H1 (cell line): Measurements from ENCODE around the gene TMPRSS9. TPM values are rescaled to one million over a fixed set of nuclear protein-coding genes. Genes with fewer than 3 reads are reported as not detected.

Source experiments
- CTCF ChIA-PET: fragments of 300-600 bp; sonication (Branson Sonifier 250); formaldehyde crosslinking; loops from one replicate; lab custom pipeline; 2021; ENCODE audit not compliant: partially characterized antibody; lab: Charles Lee
- POLR2A ChIA-PET: fragments of 300-600 bp; sonication (Branson Sonifier 250); formaldehyde crosslinking; loops from one replicate; lab custom pipeline; 2021; ENCODE audit warnings: inconsistent platforms; ENCODE audit not compliant: partially characterized antibody; lab: Charles Lee
- DNase-seq, 2 experiments: peaks; one replicate each; pipeline versions ENCODE4 v3.0.0 to v3.0.0-alpha.2; 2010 to 2022; ENCODE audit warnings: low spot score in 2 of 2, low read depth in 1 of 2, mixed read lengths in 1 of 2
- FAIRE-seq: peaks from 2 replicates; lab custom pipeline; 2011; peaks lifted over from hg19 to GRCh38; lab: Jason Lieb, UNC
- H2AFZ ChIP-seq: 2 replicates; pipeline ENCODE4 v1.8.1; 2012; ENCODE audit warnings: low read length, inconsistent platforms
- H2AK5ac ChIP-seq: 2 replicates; pipeline ENCODE4 v1.6.1; 2013; ENCODE audit warnings: low read depth, low read length
- H2BK120ac ChIP-seq: replicated peaks from 2 replicates; pipeline ENCODE3; 2013; ENCODE audit warnings: low read depth, low read length, inconsistent platforms
- H2BK12ac ChIP-seq: 2 replicates; pipeline ENCODE4 v1.6.1; 2013; ENCODE audit warnings: low read depth, low read length
- H2BK15ac ChIP-seq: 2 replicates; pipeline ENCODE4 v1.6.1; 2013; ENCODE audit warnings: low read length
- H2BK20ac ChIP-seq: 2 replicates; pipeline ENCODE4 v1.6.1; 2013; ENCODE audit warnings: low read length
- H2BK5ac ChIP-seq: 2 replicates; pipeline ENCODE4 v1.6.1; 2013; ENCODE audit warnings: low read depth, low read length
- H3K14ac ChIP-seq: 2 replicates; pipeline ENCODE4 v1.6.1; 2013; ENCODE audit warnings: inconsistent platforms; ENCODE audit not compliant: insufficient read length
- H3K18ac ChIP-seq: 2 replicates; pipeline ENCODE4 v1.6.1; 2013; ENCODE audit warnings: low read length; ENCODE audit errors: extremely low read depth
- H3K23ac ChIP-seq: 2 replicates; pipeline ENCODE4 v1.6.1; 2013; ENCODE audit warnings: inconsistent platforms; ENCODE audit not compliant: insufficient read length
- H3K23me2 ChIP-seq: 2 replicates; pipeline ENCODE4 v1.6.1; 2013; ENCODE audit warnings: low read depth, low read length
- H3K27ac ChIP-seq: 2 replicates; pipeline ENCODE4 v1.6.1; 2011; ENCODE audit warnings: low read depth, low read length, inconsistent platforms
- H3K27me3 ChIP-seq, 4 experiments: replicated peaks in 1 of 4; 1 replicate in 1 of 4; 2 replicates in 3 of 4; pipeline versions ENCODE4 v1.6.1 to v1.8.1; 2011 to 2013; ENCODE audit warnings: low read length in 3 of 4, mild to moderate bottlenecking in 3 of 4, inconsistent platforms in 2 of 4, mixed read lengths in 2 of 4, moderate library complexity in 1 of 4; ENCODE audit not compliant: control insufficient read depth in 3 of 4, insufficient read depth in 3 of 4; ENCODE audit errors: extremely low read depth in 1 of 4
- H3K36me3 ChIP-seq, 4 experiments: 2 replicates each; pipeline versions ENCODE4 v1.6.1 to v1.8.1; 2011 to 2013; ENCODE audit warnings: mild to moderate bottlenecking in 4 of 4, low read length in 3 of 4, moderate library complexity in 2 of 4, control low read depth in 1 of 4, inconsistent platforms in 1 of 4; ENCODE audit not compliant: insufficient read depth in 4 of 4, control insufficient read depth in 2 of 4
- H3K4ac ChIP-seq: replicated peaks from 2 replicates; pipeline ENCODE3; 2013; ENCODE audit warnings: low read length, low read depth, mixed read lengths, inconsistent platforms; ENCODE audit not compliant: insufficient read length
- H3K4me1 ChIP-seq, 4 experiments: replicated peaks in 1 of 4; 1 replicate in 1 of 4; 2 replicates in 3 of 4; pipeline versions ENCODE4 v1.6.1 to v1.8.1; 2011 to 2013; ENCODE audit warnings: low read length in 3 of 4, inconsistent platforms in 2 of 4, mixed read lengths in 1 of 4; ENCODE audit not compliant: insufficient read depth in 4 of 4, control insufficient read depth in 3 of 4
- H3K4me2 ChIP-seq, 2 experiments: 2 replicates each; pipeline versions ENCODE4 v1.6.1 to v1.8.1; 2011 to 2013; ENCODE audit warnings: low read depth in 2 of 2, low read length in 2 of 2, control low read depth in 1 of 2, inconsistent platforms in 1 of 2, mild to moderate bottlenecking in 1 of 2; ENCODE audit not compliant: insufficient read depth in 1 of 2
- H3K4me3 ChIP-seq, 4 experiments: fragments of 200-600, 300-600 bp in 1 of 4; sonication (generic), shearing (Covaris generic), sonication (Bioruptor Twin) in 1 of 4; 2 replicates each; pipeline versions ENCODE4 v1.5.1 to v1.8.1; 2011 to 2016; ENCODE audit warnings: low read length in 4 of 4, low read depth in 3 of 4, control low read depth in 2 of 4, inconsistent platforms in 2 of 4, mild to moderate bottlenecking in 2 of 4, mixed read lengths in 1 of 4, moderate library complexity in 1 of 4; ENCODE audit not compliant: insufficient read depth in 2 of 4; ENCODE audit errors: extremely low read depth in 1 of 4
- H3K56ac ChIP-seq: replicated peaks from 2 replicates; pipeline ENCODE3; 2013; ENCODE audit warnings: low read depth, mild to moderate bottlenecking, mixed read lengths, low read length, inconsistent platforms; ENCODE audit not compliant: insufficient read length
- H3K79me1 ChIP-seq: 2 replicates; pipeline ENCODE4 v1.6.1; 2013; ENCODE audit warnings: low read depth, low read length, control low read depth
- H3K79me2 ChIP-seq, 2 experiments: 2 replicates each; pipeline versions ENCODE4 v1.6.1 to v1.8.1; 2012 to 2013; ENCODE audit warnings: low read length in 2 of 2, mild to moderate bottlenecking in 2 of 2, inconsistent platforms in 1 of 2; ENCODE audit not compliant: insufficient read depth in 2 of 2, control insufficient read depth in 1 of 2
- H3K9ac ChIP-seq, 4 experiments: replicated peaks in 1 of 4; 1 replicate in 1 of 4; 2 replicates in 3 of 4; pipeline versions ENCODE4 v1.6.1 to v1.8.1; 2011 to 2013; ENCODE audit warnings: low read depth in 3 of 4, low read length in 3 of 4, control low read depth in 2 of 4, mild to moderate bottlenecking in 2 of 4, moderate library complexity in 2 of 4, inconsistent platforms in 1 of 4; ENCODE audit errors: extremely low read depth in 1 of 4
- H3K9me3 ChIP-seq, 2 experiments: 2 replicates each; pipeline versions ENCODE4 v1.6.1 to v1.8.1; 2012 to 2013; ENCODE audit warnings: mild to moderate bottlenecking in 2 of 2, moderate library complexity in 2 of 2, control low read depth in 1 of 2, inconsistent platforms in 1 of 2, low read depth in 1 of 2, low read length in 1 of 2, mixed read lengths in 1 of 2; ENCODE audit not compliant: insufficient read depth in 2 of 2
- H4K20me1 ChIP-seq, 2 experiments: replicated peaks in 1 of 2; 2 replicates each; pipeline versions ENCODE3 to v1.8.1; 2011 to 2013; ENCODE audit warnings: inconsistent platforms in 2 of 2, low read length in 2 of 2, mild to moderate bottlenecking in 1 of 2; ENCODE audit not compliant: insufficient read depth in 2 of 2, control insufficient read depth in 1 of 2
- H4K5ac ChIP-seq: 2 replicates; pipeline ENCODE4 v1.6.1; 2013; ENCODE audit warnings: low read length, low read depth, mixed read lengths, inconsistent platforms; ENCODE audit not compliant: insufficient read length
- H4K8ac ChIP-seq: 2 replicates; pipeline ENCODE4 v1.8.0; 2013; ENCODE audit warnings: mild to moderate bottlenecking, moderate library complexity, low read length, inconsistent platforms; ENCODE audit not compliant: insufficient read depth; ENCODE audit errors: extremely low read depth
- H4K91ac ChIP-seq: replicated peaks from 2 replicates; pipeline ENCODE3; 2013; ENCODE audit warnings: low read length, mixed read lengths, inconsistent platforms; ENCODE audit not compliant: insufficient read length
- CEBPB ChIP-seq: IDR thresholded peaks from 2 replicates; pipeline ENCODE4 v1.6.1; 2012; ENCODE audit warnings: low read depth, low read length
- WGBS, 2 experiments: shearing (Covaris generic) in 1 of 2; methylation state at CpG; one replicate each; pipeline versions ENCODE4 v1.1.6 to v1.1.7; 2013 to 2015; ENCODE audit warnings: low lambda C conversion rate in 2 of 2, mixed read lengths in 2 of 2, inconsistent platforms in 1 of 2, low coverage in 1 of 2, missing lambda C conversion rate in 1 of 2; ENCODE audit not compliant: insufficient replicate concordance in 2 of 2, insufficient coverage in 1 of 2, insufficient read length in 1 of 2; ENCODE audit errors: extremely low coverage in 1 of 2, missing lambda C conversion rate in 1 of 2; 5-methylcytosine and 5-hydroxymethylcytosine counted together
- polyA plus RNA-seq, 7 experiments: library from polyadenylated mRNA; depleted of rRNA in 3 of 7; stranded (reverse) in 5 of 7; unstranded in 2 of 7; fragments of >200 nt in 5 of 7; fragments of 200-250 nt in 2 of 7; gene quantifications; 1 replicate in 5 of 7; 2 replicates in 1 of 7; 4 replicates in 1 of 7; pipeline versions ENCODE4 v1.2.1 to v1.2.3, GENCODE V29; 2011 to 2013; ENCODE audit warnings: missing spikeins in 2 of 7, mixed read lengths in 2 of 7
- total RNA-seq: library from RNA; stranded (reverse); fragmentation: NEBNext Ultra II Directional; extraction: Animal tissue kit (Norgen Biotek cat#: 25700); gene quantifications from 2 replicates; pipeline ENCODE4 v1.2.1, GENCODE V29; 2021
- TF ChIP-seq, protein P1 (sequence below), 3 experiments: IDR thresholded peaks; 1 replicate in 2 of 3; 2 replicates in 1 of 3; pipeline versions ENCODE4 v1.5.1 to v1.6.1; 2011; ENCODE audit warnings: low read length in 3 of 3, mild to moderate bottlenecking in 3 of 3, inconsistent platforms in 2 of 3, low read depth in 1 of 3, moderate library complexity in 1 of 3; ENCODE audit not compliant: insufficient read depth in 1 of 3; ENCODE audit errors: control extremely low read depth in 1 of 3
- TF ChIP-seq, protein P2 (sequence below): IDR thresholded peaks from 2 replicates; pipeline ENCODE4 v1.6.1; 2011; ENCODE audit warnings: low read length, improper control_type of control experiment

Gene TMPRSS9
- total and polyA plus RNA-seq, 2 of the 8 experiments (the other 6 are each of a cell fraction or from before 2014, with no cell fraction given) = 0.15 to 0.19 TPM

DNA sequence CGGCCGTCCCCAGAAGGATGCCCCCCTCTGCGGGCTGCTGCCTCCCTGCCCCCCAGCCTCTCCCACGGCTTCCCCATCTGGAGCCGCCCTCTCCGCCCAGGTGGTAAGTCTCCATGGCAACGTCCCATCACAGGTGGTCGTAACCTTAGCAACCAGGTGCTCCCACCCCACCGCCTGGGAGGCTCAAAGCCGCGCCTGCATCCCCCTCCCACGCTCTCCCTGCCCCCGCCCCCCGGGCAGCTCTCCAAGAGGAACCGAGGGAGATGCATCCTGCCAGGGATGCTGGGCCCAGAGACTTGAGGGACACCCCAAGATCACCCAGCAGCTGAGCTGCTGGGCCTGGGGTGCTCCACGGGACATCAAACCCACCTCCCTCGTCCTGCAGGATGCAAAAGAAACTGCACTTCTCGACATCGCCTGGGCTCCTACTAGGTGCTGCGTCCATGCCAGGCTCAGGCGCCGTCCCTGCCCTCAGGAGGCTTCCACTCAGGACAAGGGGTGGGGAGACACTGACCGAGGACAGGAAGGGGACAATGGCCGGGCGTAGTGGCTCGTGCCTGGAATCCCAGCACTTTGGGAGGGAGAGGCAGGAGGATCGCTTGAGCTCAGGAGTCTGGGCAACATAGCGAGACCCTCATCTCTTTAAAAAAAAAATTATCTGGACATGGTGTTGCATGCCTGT, 47.1 kb upstream of the TMPRSS9 start:
- no peak overlapping the region for H2BK120ac ChIP-seq
- H2AK5ac ChIP-seq = peak overlapping the region; percentile 93
- no peak overlapping the region for H3K14ac ChIP-seq
- H2BK20ac ChIP-seq = no peak overlapping the region; the same call in 1 of the 2 replicates
- H2BK15ac ChIP-seq = peak overlapping the region; percentile 25; the same call in 1 of the 2 replicates
- FAIRE-seq (no peak), DNase-seq (peak in 1 of 2 experiments; percentile 81)
- no peak overlapping the region for H3K9ac ChIP-seq
- no peak overlapping the region for H2BK12ac ChIP-seq
- H4K20me1 ChIP-seq = no peaks in the 10 kb centered on the region
- peaks cover 6 to 14% (median 12%) of the 10 kb centered on the region in 4 experiments for H3K27me3 ChIP-seq
- H3K4me1 ChIP-seq = peaks cover 0 to 8% (median under 1%) of the 10 kb centered on the region in 4 experiments; a peak in 4 of 7 replicates
- no peaks in the 10 kb centered on the region for H3K9me3 ChIP-seq
- no peak overlapping the region for H2BK5ac ChIP-seq
- peak overlapping the region in 1 of 4 experiments; percentile 42; a peak in 2 of 8 replicates for H3K4me3 ChIP-seq
- H4K5ac ChIP-seq = no peak overlapping the region
- H4K91ac ChIP-seq = no peak overlapping the region
- peaks cover 2% of the 10 kb centered on the region; the same call in 1 of the 2 replicates for H3K23me2 ChIP-seq
- no peak overlapping the region; the same call in 1 of the 2 replicates for H3K18ac ChIP-seq
- no peaks in the 10 kb centered on the region for H3K79me1 ChIP-seq
- H2AFZ ChIP-seq = no peak overlapping the region
- peak overlapping the region; percentile 5 to 60; a peak in 2 of 4 replicates for H3K4me2 ChIP-seq
- no peak overlapping the region for H3K56ac ChIP-seq
- H3K23ac ChIP-seq = no peak overlapping the region
- ChIA-PET CTCF (interaction anchor here (0.9 to 9.8 kb wide), 2 partner anchors 37 to 67 kb away, joined by 3 to 106 read pairs; no protein-coding TSS in a partner anchor), POLR2A (interaction anchor here (0.6 to 1.6 kb wide), 3 partner anchors 10 to 55 kb away, joined by 3 to 6 read pairs (median 3); no protein-coding TSS in a partner anchor)
- H3K27ac ChIP-seq = no peak overlapping the region
- WGBS, 2 experiments = 57% methylated on average over 21 of the region's 28 CpGs; no CpG with 5 or more reads in 1 of the 2 experiments
- no peak overlapping the region for H3K4ac ChIP-seq
- H3K79me2 ChIP-seq = no peaks in the 10 kb centered on the region
- H3K36me3 ChIP-seq = no peaks in the 10 kb centered on the region
- H4K8ac ChIP-seq = peak overlapping the region; percentile 46; the same call in 1 of the 2 replicates
- TF ChIP-seq CEBPB = no peak
- TF ChIP-seq, protein P1, sequence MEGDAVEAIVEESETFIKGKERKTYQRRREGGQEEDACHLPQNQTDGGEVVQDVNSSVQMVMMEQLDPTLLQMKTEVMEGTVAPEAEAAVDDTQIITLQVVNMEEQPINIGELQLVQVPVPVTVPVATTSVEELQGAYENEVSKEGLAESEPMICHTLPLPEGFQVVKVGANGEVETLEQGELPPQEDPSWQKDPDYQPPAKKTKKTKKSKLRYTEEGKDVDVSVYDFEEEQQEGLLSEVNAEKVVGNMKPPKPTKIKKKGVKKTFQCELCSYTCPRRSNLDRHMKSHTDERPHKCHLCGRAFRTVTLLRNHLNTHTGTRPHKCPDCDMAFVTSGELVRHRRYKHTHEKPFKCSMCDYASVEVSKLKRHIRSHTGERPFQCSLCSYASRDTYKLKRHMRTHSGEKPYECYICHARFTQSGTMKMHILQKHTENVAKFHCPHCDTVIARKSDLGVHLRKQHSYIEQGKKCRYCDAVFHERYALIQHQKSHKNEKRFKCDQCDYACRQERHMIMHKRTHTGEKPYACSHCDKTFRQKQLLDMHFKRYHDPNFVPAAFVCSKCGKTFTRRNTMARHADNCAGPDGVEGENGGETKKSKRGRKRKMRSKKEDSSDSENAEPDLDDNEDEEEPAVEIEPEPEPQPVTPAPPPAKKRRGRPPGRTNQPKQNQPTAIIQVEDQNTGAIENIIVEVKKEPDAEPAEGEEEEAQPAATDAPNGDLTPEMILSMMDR (IDR thresholded peaks at IDR 0.05; ENCODE audit: control extremely low read depth in 1 of 3, insufficient read depth in 1 of 3, low read depth in 1 of 3, low read length in 3 of 3) = peak in 1 of 3 experiments; percentile 6; a peak in 1 of 4 replicates
- TF ChIP-seq, protein P2, sequence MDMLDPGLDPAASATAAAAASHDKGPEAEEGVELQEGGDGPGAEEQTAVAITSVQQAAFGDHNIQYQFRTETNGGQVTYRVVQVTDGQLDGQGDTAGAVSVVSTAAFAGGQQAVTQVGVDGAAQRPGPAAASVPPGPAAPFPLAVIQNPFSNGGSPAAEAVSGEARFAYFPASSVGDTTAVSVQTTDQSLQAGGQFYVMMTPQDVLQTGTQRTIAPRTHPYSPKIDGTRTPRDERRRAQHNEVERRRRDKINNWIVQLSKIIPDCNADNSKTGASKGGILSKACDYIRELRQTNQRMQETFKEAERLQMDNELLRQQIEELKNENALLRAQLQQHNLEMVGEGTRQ = peak; percentile 53; the same call in 1 of the 2 replicates
- TF ChIP-seq, all 59 proteins: peak for 2
